GM12865 (cell line): ENCODE results near the gene FBN1.

Experiments
- DNase-seq: peaks from one replicate; pipeline ENCODE4 v3.0.0; 2010; ENCODE audit warnings: low read depth
- H3K4me3 ChIP-seq: 2 replicates; pipeline ENCODE4 v1.5.1; 2011; ENCODE audit warnings: mild to moderate bottlenecking, low read depth, low read length, control low read depth
- CTCF ChIP-seq: IDR thresholded peaks from 2 replicates; pipeline ENCODE4 v1.5.1; 2011; ENCODE audit warnings: low read length, control low read depth, low read depth, inconsistent platforms; ENCODE audit not compliant: insufficient read depth; ENCODE audit errors: missing control alignments

Gene FBN1

GRCh38 chr15:48601095-48601494, 44.4 kb downstream of the FBN1 start:
- H3K4me3 ChIP-seq = no peak overlapping the region
- no peak for DNase-seq
- TF ChIP-seq CTCF = no peak

- DNase-seq = peak; percentile 43
- peak overlapping the region; percentile 48 for H3K4me3 ChIP-seq
- TF ChIP-seq CTCF = no peak
Observed at GRCh38 chr15:48596841-48597240, 48.7 kb downstream of the FBN1 start.

- no peak for TF ChIP-seq CTCF
- H3K4me3 ChIP-seq = peak overlapping the region; percentile 48
- DNase-seq = peak; percentile 42
Observed at GRCh38 chr15:48596415-48596814, 49.1 kb downstream of the FBN1 start.

GRCh38 chr15:48595981-48596380, 49.5 kb downstream of the FBN1 start:
- peak overlapping the region; percentile 48 for H3K4me3 ChIP-seq
- TF ChIP-seq CTCF = no peak
- peak; percentile 66 for DNase-seq

- TF ChIP-seq CTCF = no peak
- H3K4me3 ChIP-seq = no peak overlapping the region
- no peak for DNase-seq
Observed at GRCh38 chr15:48592933-48593332, 52.6 kb downstream of the FBN1 start.

DNA sequence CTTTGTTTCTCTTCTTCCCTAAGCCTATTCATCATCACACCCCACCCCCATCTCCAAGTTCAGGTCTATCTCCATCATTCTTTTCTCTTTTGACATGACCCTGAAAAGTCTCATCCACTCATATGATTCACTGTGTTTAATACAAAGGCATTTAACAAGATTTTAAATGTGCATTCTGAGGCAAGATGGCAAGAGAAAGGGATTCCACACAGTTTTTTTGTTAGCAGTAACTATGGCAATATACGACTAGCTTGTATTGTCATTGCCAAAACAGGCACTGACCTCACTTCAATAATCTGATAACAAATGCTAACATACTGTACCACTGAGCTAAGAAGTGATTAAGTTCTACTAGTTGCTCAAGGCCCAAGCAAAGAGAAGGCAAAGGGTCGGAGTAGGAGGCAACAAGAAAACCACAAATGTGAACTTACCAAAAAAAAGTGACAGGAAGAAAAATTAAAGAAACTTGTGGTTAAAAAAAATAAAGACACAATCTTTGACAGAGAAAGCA, 53.2 kb downstream of the FBN1 start:
- H3K4me3 ChIP-seq = no peak overlapping the region
- no peak for DNase-seq
- no peak for TF ChIP-seq CTCF

DNA sequence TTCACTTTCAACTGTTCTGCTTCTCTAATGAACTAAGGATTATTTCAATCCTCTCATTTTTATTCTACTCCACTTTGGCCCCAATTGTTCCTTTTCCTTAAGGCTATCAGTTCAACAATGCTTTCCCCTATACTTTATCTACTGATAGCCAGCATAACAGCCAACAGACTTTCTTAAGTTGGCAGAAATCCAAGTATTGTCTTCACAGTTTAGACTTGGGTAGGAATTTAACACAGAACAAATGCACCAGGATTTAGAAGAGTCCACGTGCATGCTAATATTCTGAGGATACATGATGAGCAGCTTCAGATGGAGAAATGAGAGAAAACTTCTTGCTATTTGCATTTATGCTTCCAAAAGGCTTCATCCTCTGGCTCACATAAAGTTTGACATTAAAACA, 54.8 kb downstream of the FBN1 start:
- DNase-seq = no peak
- H3K4me3 ChIP-seq = no peak overlapping the region
- no peak for TF ChIP-seq CTCF
